ENCODE measurements around the gene STOM. TPM values are rescaled to one million over a fixed set of nuclear protein-coding genes. Genes with fewer than 3 reads are reported as not detected.

STOM gene
- total and polyA plus RNA-seq, 8 donors, result 13.9 to 65.1 (median 32.0) TPM

GRCh38 chr9:121303456-121304451, 66.3 kb downstream of the STOM start:
- ATAC-seq, result no peak
- no peaks in the 10 kb centered on the region for H3K27me3 ChIP-seq
- TF ChIP-seq CTCF (IDR thresholded peaks at IDR 0.05), result no peak
- H3K4me3 ChIP-seq, result no peak overlapping the region
- H3K9me3 ChIP-seq, result no peaks in the 10 kb centered on the region
- no peak for FAIRE-seq
- 90 to 93% methylated on average over 3 of the region's 3 CpGs for whole genome bisulfite sequencing, 2 donors
- DNase-seq, result peak in 2 of 6 donors; percentile 18 to 21
- H3K27ac ChIP-seq, result no peak overlapping the region
- peaks cover 0 to 6% (median 0%) of the 10 kb centered on the region in 3 donors for H3K4me1 ChIP-seq
- intact Hi-C loops (cut with DNase I), result no loop called here
- no peaks in the 10 kb centered on the region for H3K36me3 ChIP-seq

- H3K9me3 ChIP-seq, result no peaks in the 10 kb centered on the region
- intact Hi-C loops (cut with DNase I), result no loop called here
- TF ChIP-seq CTCF (IDR thresholded peaks at IDR 0.05), result no peak
- H3K27ac ChIP-seq, result no peak overlapping the region
- H3K4me3 ChIP-seq, result no peak overlapping the region
- no peak for ATAC-seq
- H3K36me3 ChIP-seq, result no peaks in the 10 kb centered on the region
- DNase-seq, result peak in 2 of 6 donors; percentile 40 to 55
- H3K27me3 ChIP-seq, result no peaks in the 10 kb centered on the region
- 88 to 93% methylated on average over 13 of the region's 13 CpGs for WGBS, 2 donors
- peaks cover 0 to 6% (median 0%) of the 10 kb centered on the region in 3 donors for H3K4me1 ChIP-seq
- no peak for FAIRE-seq
Observed at GRCh38 chr9:121302786-121303185, 67.3 kb downstream of the STOM start.

GRCh38 chr9:121302341-121302740, 67.7 kb downstream of the STOM start:
- peaks cover 0 to 6% (median 0%) of the 10 kb centered on the region in 3 donors for H3K4me1 ChIP-seq
- no peak for FAIRE-seq
- no peak for TF ChIP-seq CTCF (IDR thresholded peaks at IDR 0.05)
- no peaks in the 10 kb centered on the region for H3K9me3 ChIP-seq
- no peaks in the 10 kb centered on the region for H3K36me3 ChIP-seq
- no peak overlapping the region for H3K27ac ChIP-seq
- peak in 2 of 6 donors; percentile 19 to 26 for DNase-seq
- intact Hi-C loops (cut with DNase I), result no loop called here
- 89 to 93% methylated on average over 5 of the region's 5 CpGs for WGBS, 2 donors
- no peak for ATAC-seq
- H3K27me3 ChIP-seq, result no peaks in the 10 kb centered on the region
- H3K4me3 ChIP-seq, result no peak overlapping the region

GRCh38 chr9:121301881-121302286, 68.2 kb downstream of the STOM start:
- Histone ChIP-seq H3K36me3 (no peaks in the 10 kb centered on the region), H3K9me3 (no peaks in the 10 kb centered on the region), H3K4me1 (peaks cover 0 to 6% (median 0%) of the 10 kb centered on the region in 3 donors), H3K4me3 (no peak overlapping the region), H3K27me3 (no peaks in the 10 kb centered on the region), H3K27ac (no peak overlapping the region)
- WGBS, 2 donors, result 83 to 86% methylated on average over 11 of the region's 11 CpGs
- DNase-seq (peak in 2 of 6 donors; percentile 29 to 41), ATAC-seq (no peak), FAIRE-seq (no peak)
- intact Hi-C loops (cut with DNase I), result no loop called here
- no peak for TF ChIP-seq CTCF (IDR thresholded peaks at IDR 0.05)
